Cardiac septum (tissue), 1 donor: Measurements from ENCODE around the gene MOB1B. TPM values are rescaled to one million over a fixed set of nuclear protein-coding genes. Genes with fewer than 3 reads are reported as not detected.
"Not testable (repeated sequence)": the region's sequence is repeated elsewhere in the genome, so short reads cannot be mapped to it uniquely, and the experiment has no call there.

Source experiments
- DNase-seq: peaks from one replicate; pipeline ENCODE4 v3.0.0-alpha.2; 2020; ENCODE audit warnings: low spot score
- intact Hi-C: fragments of 100-400 bp; cut with DNase I; formaldehyde crosslinking; loops from one replicate; pipeline ENCODE4 v1.14.0; 2022
- total RNA-seq: library from RNA; stranded (reverse); fragmentation: NEBNext Ultra II Directional; extraction: Animal tissue kit (Norgen Biotek cat#: 25700); gene quantifications from one replicate; pipeline ENCODE4 v1.2.1, GENCODE V29; 2021
- donor health status: DM: no; HTN: no; CAD: no.

Gene MOB1B
- total RNA-seq, 1 donor from 2014 or later = 23.0 TPM

GRCh38 chr4:70997036-70997435 is 94.9 kb downstream of the MOB1B start:
- DNase-seq = no peak
- intact Hi-C loops = no loop called here

GRCh38 chr4:70997546-70997945 is 95.4 kb downstream of the MOB1B start:
- no peak for DNase-seq
- intact Hi-C loops = no loop called here

GRCh38 chr4:70999639-71000038 is 97.5 kb downstream of the MOB1B start:
- DNase-seq, intact Hi-C loops: not testable (repeated sequence)

- intact Hi-C loops = not testable (repeated sequence)
Observed at GRCh38 chr4:71001363-71001762, 99.2 kb downstream of the MOB1B start.

GRCh38 chr4:71004281-71004851 is 102.2 kb downstream of the MOB1B start:
- intact Hi-C loops = no loop called here
- no peak for DNase-seq

More at GRCh38 chr4:71001363-71001762, 99.2 kb downstream of the MOB1B start:
- DNase-seq = not testable (repeated sequence)

- not testable (repeated sequence) for DNase-seq
- intact Hi-C loops = loop anchor here (5.0 kb wide), 1 partner anchor 353 kb away; no protein-coding TSS in a partner anchor
Observed at GRCh38 chr4:71005025-71005424, 102.9 kb downstream of the MOB1B start.

- no peak for DNase-seq
- intact Hi-C loops = loop anchor here (5.0 kb wide), 1 partner anchor 354 kb away; no protein-coding TSS in a partner anchor
Observed at GRCh38 chr4:71006203-71006907, 104.2 kb downstream of the MOB1B start.

- intact Hi-C loops = loop anchor here (5.0 kb wide), 1 partner anchor 356 kb away; no protein-coding TSS in a partner anchor
- DNase-seq = no peak
Observed at GRCh38 chr4:71008196-71008595, 106.0 kb downstream of the MOB1B start.

- intact Hi-C loops = loop anchor here (5.0 kb wide), 1 partner anchor 357 kb away; no protein-coding TSS in a partner anchor
- DNase-seq = no peak
Observed at GRCh38 chr4:71009086-71009485, 106.9 kb downstream of the MOB1B start.

- no peak for DNase-seq
- intact Hi-C loops = loop anchor here (5.0 kb wide), 1 partner anchor 358 kb away; no protein-coding TSS in a partner anchor
Observed at GRCh38 chr4:71009890-71010588, 107.9 kb downstream of the MOB1B start.

- DNase-seq = no peak
- intact Hi-C loops = no loop called here
Observed at GRCh38 chr4:71011451-71011850, 109.3 kb downstream of the MOB1B start.

GRCh38 chr4:71017391-71017790 is 115.2 kb downstream of the MOB1B start:
- intact Hi-C loops, DNase-seq: not testable (repeated sequence)

- intact Hi-C loops = no loop called here
- no peak for DNase-seq
Observed at GRCh38 chr4:71020611-71021010, 118.4 kb downstream of the MOB1B start.

- no peak for DNase-seq
- intact Hi-C loops = no loop called here
Observed at GRCh38 chr4:71025654-71026053, 123.5 kb downstream of the MOB1B start.

GRCh38 chr4:71026086-71026485 is 123.9 kb downstream of the MOB1B start:
- no peak for DNase-seq
- intact Hi-C loops = no loop called here

GRCh38 chr4:71027611-71028010 is 125.4 kb downstream of the MOB1B start:
- DNase-seq = no peak
- intact Hi-C loops = no loop called here

- intact Hi-C loops = no loop called here
- DNase-seq = no peak
Observed at GRCh38 chr4:71029504-71029903, 127.3 kb downstream of the MOB1B start.

GRCh38 chr4:71032106-71032505 is 129.9 kb downstream of the MOB1B start:
- intact Hi-C loops = not testable (repeated sequence)

More at GRCh38 chr4:71032106-71032505, 129.9 kb downstream of the MOB1B start:
- not testable (repeated sequence) for DNase-seq
